EH (cell line): ENCODE measurements around the gene ZSCAN20.
A peak's percentile ranks its signal among the peaks of the same experiment; 100 is the strongest.
"Not testable (repeated sequence)": the region's sequence is repeated elsewhere in the genome, so short reads cannot be mapped to it uniquely, and the experiment has no call there.

ENCODE experiments used
- DNase-seq: peaks from one replicate; pipeline ENCODE4 v3.0.0-alpha.2; 2015; ENCODE audit warnings: low read depth

The ZSCAN20 gene

GRCh38 chr1:33488624-33489023, 16.2 kb downstream of the ZSCAN20 start:
- DNase-seq = no peak

- no peak for DNase-seq
Observed at GRCh38 chr1:33494929-33495328, 22.5 kb downstream of the ZSCAN20 start.

DNA sequence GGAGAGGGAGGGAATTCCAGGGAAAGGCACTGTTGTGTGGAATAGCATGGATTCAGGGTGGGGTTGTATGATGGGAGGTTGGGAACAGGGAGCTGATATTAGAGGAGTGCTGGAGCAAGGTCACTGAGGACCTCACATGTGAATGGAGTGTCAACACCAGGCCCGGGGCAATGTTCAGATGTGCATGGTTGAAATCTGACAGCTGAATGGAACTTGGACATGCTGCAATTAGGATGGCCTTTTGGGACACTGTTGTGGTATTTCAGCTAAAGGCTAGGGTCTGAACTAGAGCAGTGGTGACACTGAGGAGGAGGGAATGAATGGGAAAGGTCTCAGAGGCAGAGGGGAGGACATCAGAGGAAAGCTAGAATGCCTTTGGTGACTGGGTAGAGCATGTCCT, 25.0 kb downstream of the ZSCAN20 start:
- DNase-seq = no peak

DNA sequence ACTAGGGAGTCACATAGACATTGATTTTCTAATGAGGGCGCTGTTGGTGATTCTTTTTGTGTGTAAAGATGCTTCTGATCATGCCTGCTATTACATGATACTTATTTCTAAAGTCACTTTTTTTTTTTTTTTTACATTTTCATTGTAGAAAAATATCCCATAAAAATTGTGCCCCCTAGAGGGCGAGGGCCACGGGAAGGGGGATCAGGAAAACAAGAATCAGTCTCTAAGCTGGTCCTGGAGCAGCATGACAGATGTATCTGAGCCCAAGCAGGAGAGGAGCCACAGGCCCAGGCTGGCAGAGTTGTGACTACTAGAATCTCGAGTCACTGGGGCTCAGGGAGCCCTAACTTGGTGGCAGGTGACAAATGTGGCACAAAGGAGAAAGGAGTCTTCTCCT, 28.1 kb downstream of the ZSCAN20 start:
- DNase-seq = no peak

- no peak for DNase-seq
Observed at GRCh38 chr1:33501309-33501708, 28.9 kb downstream of the ZSCAN20 start.

GRCh38 chr1:33501774-33502173, 29.3 kb downstream of the ZSCAN20 start:
- DNase-seq = no peak

GRCh38 chr1:33502726-33503125, 30.3 kb downstream of the ZSCAN20 start:
- DNase-seq = peak; percentile 50

- no peak for DNase-seq
Observed at GRCh38 chr1:33503506-33503905, 31.1 kb downstream of the ZSCAN20 start.

- DNase-seq = no peak
Observed at GRCh38 chr1:33507661-33508060, 35.2 kb downstream of the ZSCAN20 start.

GRCh38 chr1:33508151-33508550, 35.7 kb downstream of the ZSCAN20 start:
- DNase-seq = no peak

- DNase-seq = not testable (repeated sequence)
Observed at GRCh38 chr1:33509276-33509675, 36.8 kb downstream of the ZSCAN20 start.

DNA sequence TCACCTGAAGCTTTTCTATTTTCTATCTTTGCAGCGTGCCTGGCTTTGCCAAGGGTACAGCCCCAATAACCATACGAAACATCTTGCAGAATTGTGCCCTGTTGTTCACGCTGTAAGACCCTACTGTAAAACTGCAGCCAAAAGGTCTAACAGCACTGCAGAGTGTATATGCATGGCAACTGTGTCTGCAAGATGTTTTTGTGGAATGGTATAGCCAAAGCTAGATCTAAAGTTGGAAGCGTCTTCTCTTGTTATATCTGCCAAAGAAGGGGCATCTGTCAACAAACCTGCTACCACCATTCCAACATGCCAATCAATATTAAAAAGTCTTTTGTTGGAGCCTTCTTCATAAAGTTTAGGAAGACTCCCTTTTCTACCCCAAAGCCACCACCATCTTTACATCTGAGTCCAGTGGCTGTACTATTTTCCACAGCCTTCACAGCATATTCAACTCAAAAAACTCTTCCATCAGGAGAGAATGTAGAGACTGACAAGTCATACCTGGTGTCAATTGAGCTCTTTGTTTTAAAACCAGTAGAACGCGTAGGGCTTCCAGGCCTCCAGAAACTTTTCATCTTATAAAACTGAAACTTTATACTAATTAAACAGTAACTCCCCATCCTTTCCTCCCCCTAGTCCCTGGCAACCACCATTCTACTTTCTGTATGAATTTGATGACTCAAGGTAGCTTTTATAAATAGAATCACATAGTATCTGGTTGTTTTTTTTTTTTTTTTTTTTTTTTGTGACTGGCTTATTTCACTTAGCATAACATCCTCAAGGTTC, 40.0 kb downstream of the ZSCAN20 start:
- peak; percentile 6 for DNase-seq

DNA sequence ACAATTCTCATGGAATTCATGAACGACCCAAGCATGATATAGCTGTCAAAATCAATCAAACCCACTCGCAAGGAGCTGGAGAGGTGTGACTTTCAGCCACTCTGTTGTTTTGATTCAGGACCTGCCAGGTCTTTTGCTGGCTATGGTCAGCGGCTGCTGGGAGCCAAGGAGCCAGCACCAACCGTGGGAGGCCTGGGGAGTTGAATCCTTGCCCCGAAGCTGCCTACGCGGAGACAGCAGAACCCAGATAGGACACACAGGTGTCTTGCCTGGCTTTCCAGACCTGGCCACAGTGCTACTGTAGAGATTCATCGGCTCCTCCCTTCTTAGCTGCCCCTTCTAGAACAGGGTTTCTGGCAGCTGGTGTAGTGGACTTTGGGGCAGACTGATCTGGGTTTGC, 42.7 kb downstream of the ZSCAN20 start:
- no peak for DNase-seq

DNA sequence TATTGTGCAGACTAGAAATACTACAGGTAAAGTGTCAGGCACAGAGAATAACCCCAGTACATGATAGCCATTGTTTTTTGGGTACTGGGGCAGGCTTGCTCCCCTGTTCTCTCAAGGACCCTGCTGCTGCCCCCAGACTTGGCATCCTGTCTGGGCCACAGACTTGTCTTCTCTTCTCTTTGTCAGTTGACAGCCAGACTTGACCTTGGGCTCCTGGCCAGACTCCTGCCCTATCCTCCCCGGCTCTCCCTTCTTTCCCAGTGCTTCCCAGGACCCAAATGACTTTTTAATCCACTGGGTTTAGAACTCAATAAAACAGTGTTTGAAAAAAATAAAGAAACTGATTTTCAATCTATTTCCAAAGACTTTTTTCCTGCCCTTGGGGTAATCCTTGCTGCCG, 43.2 kb downstream of the ZSCAN20 start:
- no peak for DNase-seq

DNA sequence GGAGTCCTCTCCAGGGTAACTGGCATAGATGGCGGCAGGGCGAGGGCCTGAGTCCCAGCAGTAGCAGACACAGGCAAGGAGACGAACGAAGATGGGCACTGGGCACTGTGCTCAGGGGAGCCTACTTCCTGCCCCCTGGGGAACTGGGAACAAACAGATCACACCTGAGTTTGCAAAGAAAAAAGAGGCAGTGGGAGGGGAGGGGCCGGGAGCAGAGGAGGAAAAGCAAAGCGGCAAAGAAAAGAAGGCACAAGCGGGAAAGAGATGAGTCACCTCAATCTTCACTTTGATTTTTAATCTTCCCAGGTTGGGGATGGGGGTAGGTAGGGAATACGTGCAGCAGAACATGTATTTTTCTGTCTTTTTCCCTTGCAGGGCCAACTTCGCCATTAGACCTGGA, 44.0 kb downstream of the ZSCAN20 start:
- no peak for DNase-seq

GRCh38 chr1:33516891-33517567, 44.6 kb downstream of the ZSCAN20 start:
- no peak for DNase-seq

DNA sequence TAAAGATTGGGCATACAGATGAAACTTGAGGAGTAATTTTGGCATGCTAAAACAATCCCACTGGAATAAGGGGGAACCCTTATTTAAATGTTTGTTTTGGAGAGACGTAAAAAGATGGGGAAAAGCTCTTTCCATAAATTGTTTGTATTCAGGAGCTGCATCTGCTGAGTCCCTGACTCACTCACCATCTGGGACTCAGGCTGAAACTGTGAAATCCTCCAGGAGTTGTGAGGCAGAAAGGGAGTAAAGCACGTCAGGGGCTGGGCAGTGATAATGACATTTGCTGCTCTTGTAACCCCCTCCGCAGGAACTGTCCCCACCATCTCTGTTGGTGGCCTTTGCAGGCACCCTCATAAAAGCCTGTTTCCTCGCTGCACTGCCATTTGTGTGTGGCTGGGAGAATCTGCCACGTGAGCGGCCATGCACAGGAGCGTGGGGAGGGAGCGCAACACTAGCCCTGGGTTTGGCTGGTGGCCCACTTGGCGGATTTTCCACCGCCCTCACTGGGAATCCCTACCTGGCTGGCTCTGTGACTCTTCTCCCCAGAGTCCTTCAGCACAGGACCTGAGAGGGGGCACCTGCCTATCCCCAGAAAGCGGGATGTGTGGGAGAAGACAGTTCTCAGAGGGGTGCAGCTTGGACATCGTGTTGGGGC, 45.3 kb downstream of the ZSCAN20 start:
- DNase-seq = peak; percentile 11

- DNase-seq = no peak
Observed at GRCh38 chr1:33519240-33519884, 46.9 kb downstream of the ZSCAN20 start.

DNA sequence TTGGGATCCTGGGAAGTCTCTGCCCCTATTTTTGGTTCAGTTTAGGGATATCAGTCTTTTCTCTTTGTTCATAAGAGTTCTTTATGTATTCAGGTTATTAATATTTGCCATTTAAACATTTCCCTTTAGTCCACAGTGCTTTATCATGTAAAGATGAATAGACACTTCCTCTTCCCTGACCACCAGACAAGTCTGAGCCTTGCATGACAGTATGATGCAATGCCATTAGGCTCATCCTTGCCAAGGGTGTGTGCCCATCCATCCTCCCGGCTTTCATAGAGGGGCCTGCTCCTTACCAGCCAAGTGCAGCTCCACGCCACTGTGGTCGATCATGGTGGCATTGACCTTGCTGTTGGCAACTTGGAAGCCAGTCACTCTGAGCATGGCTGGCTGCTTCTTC, 52.1 kb downstream of the ZSCAN20 start:
- DNase-seq = no peak

DNA sequence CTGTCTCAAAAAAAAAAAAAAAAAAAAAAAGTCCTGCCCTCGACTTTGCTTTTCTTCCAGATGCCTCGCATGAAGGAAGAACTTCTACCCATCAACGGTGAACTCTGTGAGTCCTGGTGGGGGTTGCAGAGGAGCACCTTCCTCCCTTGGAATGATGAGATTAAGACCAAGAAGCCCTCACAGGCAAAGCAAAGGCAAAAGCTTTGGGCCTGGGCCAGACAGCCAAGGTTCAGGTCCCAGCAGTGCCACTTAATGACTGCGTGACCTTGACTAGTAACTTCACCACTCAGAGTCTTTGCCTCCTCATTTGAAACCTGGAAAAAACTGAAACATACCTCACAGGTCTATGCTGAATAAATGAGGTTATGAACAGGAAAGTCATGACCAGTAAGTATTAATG, 55.5 kb downstream of the ZSCAN20 start:
- no peak for DNase-seq

DNA sequence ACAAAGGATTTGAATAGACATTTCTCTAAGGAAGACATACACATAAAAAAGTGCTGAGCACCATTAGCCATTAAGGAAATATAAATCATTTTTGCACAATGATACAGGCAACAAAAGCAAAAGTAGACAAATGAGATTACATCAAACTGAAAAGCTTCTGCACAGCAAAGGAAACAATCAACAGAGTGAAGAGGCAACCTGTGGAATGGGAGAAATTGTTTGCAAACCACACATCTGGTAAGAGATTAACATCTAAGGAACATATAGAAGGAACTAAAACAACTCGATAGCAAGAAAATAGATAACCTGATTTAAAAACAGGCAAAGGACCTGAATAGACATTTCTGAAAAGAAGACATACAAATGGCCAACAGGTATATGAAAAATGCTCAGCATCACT, 57.5 kb downstream of the ZSCAN20 start:
- DNase-seq = no peak

- DNase-seq = no peak
Observed at GRCh38 chr1:33532250-33532649, 59.8 kb downstream of the ZSCAN20 start.

- DNase-seq = no peak
Observed at GRCh38 chr1:33532936-33533335, 60.5 kb downstream of the ZSCAN20 start.
